Midbrain (tissue), 1 donor: ENCODE data around the gene CTSZ.
"Not testable (repeated sequence)": the region's sequence is repeated elsewhere in the genome, so short reads cannot be mapped to it uniquely, and the experiment has no call there.

Experiments used
- DNase-seq: peaks from one replicate; lab custom pipeline; 2025; lab: John Stamatoyannopoulos, UW

CTSZ gene

DNA sequence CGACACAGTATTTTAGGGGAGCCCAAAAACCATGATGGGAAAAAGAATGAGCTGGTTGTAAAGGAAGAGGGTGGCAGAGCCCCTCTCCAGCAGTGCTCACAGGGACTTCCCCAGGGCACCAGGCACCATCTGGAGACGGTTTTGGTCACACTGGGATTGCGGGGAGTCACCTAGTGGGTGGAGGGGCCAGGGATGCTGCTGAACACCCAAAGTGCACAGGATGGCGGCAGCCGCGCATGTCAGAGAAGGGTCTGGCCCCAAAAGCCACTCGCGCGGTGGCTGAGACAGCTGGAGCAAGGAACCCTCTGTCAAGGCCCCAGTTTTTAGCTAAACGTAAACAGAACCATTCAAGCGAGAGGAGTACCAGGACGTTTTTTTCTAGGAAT lies 10.8 kb downstream of the CTSZ start:
- DNase-seq = no peak

DNA sequence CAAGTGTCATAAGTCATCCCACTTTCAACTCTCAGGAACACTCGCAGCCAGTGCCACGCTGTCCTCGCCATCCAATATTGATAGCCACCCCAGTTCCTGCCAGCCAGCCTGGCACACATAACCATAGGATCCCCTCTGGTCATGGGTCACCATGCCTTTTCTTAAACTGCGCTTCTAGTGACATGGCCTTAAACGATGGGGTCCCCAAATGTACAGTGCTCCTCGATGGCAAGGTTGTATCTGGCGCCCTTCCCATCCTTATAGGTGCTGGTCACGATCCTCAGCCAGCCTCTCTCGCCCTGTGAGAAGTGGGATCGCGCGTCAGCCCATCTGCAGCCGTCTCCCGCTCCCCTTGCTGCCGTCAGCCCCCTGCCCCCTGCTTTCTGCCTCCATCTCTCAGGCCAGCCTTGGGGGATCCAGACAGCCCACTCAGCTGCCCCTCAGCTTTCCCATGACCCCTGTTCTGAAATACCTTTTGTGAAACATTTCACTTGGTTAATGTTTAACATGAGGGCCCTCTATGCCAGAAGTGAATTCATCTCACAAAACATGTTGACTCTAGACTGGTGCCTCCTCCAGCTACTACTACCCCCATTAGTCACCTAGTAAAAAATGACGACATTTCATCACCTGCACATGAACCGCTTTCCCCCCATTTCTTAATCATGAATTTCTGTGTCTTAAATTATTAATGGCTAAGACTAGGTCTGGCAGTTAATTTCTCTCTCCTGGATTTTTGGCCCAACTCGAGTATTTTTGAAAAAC lies 11.4 kb downstream of the CTSZ start:
- DNase-seq = no peak

DNA sequence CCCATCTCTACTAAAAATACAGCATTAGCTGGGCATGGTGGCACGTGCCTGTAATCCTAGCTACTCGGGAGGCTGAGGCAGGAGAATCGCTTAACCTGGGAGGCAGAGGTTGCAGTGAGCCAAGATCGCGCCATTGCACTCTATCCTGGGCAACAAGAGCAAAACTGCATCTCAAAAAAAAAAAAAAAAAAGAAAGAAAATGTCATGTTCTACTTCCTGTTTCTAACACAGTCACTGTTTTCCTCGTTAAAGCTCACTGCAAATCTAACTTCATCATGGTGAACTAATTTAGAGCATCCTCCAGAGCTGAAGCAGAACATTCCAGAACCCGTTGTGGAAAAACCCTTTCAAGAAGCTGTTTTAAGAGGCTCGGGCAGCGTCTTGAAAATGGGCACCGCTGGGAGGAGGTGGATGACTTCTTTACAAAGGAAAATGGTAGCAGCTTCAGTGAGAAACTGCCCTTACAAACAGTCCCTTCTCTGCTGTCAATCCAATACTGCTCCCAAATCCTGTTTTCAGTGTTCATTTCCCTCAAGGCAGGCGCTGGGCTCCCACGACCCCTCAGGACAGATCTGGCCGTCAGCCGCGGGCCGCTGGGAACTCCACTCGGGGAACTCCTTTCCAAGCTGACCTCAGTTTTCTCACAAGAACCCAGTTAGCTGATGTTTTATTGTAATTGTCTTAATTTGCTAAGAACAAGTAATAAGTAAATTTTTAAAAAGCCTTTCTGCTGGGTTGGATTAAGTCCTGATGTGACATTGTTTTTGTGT lies 12.5 kb downstream of the CTSZ start:
- DNase-seq = no peak

DNA sequence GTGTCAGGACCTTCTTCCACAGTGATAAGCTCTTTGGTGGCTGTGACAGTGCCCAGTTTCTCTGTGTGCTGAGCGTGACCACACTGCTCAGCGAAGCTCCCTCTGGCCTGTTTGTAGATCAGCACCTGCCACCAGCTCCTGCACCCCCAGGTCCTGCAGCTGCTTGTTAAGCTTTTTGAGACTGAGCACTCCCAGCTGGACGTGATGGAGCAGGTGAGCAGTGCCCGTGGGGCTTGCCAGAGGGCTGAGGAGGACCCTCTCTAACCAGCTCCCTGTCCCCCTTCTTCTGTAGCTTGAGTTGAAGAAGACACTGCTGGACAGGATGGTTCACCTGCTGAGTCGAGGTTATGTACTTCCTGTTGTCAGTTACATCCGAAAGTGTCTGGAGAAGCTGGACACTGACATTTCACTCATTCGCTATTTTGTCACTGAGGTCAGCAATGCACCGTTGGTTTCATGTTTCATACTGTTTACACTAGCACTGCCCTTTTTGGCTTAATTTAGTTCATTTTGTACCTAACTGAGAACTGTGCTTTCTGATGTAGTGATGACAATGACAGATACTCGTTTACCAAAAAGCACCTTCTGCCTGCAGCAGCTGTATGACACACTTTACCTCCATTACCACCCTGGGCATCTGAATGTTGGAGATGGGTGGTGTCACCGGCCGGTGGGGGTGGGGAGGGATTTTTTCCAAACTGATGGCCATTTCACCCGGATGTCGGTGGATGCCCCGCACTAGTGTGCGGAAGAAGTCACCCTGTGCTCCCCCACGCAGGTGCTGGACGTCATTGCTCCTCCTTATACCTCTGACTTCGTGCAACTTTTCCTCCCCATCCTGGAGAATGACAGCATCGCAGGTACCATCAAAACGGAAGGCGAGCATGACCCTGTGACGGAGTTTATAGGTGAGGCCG lies 13.5 kb downstream of the CTSZ start:
- DNase-seq = no peak

DNA sequence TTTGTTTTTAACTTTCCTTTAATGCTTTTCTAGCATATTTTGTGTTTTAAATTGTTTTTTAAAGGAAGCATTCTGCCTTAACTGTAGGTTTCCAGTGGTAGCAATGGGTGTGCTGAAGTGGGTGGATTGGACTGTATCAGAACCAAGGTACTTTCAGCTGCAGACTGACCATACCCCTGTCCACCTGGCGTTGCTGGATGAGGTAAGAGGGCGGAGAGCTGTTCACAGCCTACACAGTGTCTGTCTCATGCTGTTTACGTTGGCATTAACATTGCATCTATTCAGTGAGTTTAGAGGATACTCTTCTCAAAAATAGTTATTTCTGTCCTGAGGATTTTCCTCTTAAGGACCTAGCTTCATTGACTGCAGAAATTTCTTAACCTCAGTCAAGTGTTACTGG lies 14.1 kb downstream of the CTSZ start:
- DNase-seq = no peak

GRCh38 chr20:58991715-58992114 lies 15.3 kb downstream of the CTSZ start:
- DNase-seq = peak; percentile 24

DNA sequence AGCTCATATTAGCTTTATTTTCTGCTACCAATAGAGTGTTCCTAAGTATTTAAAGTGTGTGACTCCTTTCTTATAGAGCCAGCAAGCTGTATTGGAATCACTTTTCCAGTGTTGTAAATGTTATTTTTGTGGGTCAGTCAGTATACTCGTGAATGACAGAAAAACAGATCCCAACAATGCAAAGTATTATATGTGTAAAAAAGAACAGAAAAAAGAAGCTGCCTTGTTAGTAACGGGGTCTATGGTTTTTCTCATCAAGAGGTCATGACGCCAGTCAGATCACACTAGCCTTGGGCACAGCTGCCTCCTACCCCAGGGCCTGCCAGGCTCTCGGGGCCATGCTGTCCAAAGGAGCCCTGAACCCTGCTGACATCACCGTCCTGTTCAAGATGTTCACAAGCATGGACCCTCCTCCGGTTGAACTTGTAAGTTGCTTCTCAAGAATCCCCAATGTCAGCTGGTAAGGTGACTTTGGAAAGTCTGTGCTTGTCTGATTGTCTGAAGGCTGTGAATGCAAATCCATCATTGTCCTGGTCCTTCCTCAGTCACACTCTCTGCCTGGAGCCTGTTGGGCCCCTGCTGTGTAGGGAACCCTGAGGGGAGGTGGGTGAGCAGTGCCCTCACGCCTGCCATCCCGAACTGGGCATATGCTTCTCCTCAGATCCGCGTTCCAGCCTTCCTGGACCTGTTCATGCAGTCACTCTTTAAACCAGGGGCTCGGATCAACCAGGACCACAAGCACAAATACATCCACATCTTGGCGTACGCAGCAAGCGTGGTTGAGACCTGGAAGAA lies 16.2 kb downstream of the CTSZ start:
- no peak for DNase-seq

- no peak for DNase-seq
These were observed 17.9 kb downstream of the CTSZ start for GRCh38 chr20:58989196-58989595.

GRCh38 chr20:58988565-58988882 lies 18.5 kb downstream of the CTSZ start:
- DNase-seq = no peak

GRCh38 chr20:58987790-58988564 lies 19.1 kb downstream of the CTSZ start:
- no peak for DNase-seq

DNA sequence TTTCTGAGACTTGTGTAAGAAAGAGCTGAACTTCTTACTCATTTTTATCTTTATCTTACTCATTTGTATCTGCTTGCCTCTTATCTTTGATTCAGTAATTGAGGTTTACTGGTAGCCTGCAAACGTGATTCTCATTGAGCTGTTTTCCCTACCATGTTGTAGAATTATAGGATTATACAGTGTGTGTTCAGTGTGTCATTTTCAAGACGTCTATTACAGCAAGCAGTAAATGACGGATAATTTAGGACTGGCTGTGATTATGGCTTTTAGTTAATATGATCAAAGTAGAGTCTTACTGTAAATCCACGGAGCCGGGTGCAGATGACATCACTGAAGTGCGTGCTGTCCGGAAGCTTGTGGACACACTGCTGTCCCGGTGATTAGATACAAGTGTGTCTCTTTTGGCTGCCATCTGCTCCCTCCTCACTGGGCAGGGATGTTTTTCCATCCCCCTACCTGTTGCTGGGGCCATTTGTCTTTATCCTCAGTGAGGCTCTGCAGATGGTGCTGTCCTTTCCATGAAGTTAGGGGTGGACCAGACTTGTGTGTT lies 20.0 kb downstream of the CTSZ start:
- no peak for DNase-seq

- no peak for DNase-seq
These were observed 20.6 kb downstream of the CTSZ start for GRCh38 chr20:58986286-58986967.

- DNase-seq = no peak
These were observed 21.4 kb downstream of the CTSZ start for GRCh38 chr20:58985656-58986055.

DNA sequence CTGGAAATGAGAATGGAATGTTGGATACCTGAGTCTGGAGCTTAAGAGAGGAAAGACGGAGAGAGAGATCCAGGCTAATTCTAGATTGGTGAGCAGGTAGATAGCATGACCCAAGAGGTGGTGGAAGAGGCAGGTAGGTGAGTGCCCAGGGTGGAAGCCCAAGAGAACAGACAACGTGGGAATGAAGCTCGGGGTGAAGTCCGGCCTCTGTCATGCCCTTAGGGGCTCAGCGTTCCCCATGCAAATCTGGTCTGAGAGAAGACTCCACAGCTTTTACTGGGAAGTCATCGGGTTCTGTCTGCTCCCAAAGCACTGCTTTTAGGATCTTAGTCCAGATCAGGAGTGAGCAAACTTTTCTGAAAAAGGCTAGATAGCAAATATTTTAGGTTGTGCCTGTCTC lies 22.4 kb downstream of the CTSZ start:
- no peak for DNase-seq

GRCh38 chr20:58983115-58983468 lies 24.0 kb downstream of the CTSZ start:
- not testable (repeated sequence) for DNase-seq

GRCh38 chr20:58982406-58983114 lies 24.5 kb downstream of the CTSZ start:
- DNase-seq = no peak

DNA sequence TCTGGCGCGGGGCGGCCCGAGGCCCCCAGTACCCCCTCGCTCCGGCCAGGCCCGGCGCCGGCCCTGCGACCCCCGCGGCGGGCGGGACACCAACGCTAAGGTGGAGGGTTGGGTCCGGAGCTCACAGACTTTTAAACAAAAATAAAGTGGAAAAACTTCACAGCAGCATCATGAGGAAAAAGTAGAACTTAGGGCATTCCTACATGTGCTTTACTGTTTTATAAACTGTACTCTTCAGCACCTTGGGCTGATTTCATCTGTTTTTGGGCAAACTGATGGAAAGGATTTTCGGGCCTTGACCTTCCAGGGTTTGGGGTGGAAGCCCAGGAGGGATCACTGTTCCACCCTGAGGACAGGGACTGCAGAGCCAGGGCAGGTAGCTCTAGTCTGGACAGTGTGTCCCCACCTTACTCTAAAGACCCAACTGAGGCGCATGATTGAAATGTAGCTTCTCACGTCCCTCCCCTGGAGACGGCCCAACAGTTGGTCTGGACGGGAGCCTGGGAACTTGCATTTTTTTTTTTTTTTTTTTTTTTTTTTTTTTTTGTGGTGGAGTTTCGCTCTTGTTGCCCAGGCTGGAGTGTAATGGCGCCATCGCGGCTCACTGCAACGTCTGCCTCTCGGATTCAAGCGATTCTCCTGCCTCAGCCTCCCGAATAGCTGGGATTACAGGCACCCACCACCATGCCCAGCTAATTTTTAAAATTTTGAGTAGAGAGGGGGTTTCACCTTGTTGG lies 25.3 kb downstream of the CTSZ start:
- no peak for DNase-seq

DNA sequence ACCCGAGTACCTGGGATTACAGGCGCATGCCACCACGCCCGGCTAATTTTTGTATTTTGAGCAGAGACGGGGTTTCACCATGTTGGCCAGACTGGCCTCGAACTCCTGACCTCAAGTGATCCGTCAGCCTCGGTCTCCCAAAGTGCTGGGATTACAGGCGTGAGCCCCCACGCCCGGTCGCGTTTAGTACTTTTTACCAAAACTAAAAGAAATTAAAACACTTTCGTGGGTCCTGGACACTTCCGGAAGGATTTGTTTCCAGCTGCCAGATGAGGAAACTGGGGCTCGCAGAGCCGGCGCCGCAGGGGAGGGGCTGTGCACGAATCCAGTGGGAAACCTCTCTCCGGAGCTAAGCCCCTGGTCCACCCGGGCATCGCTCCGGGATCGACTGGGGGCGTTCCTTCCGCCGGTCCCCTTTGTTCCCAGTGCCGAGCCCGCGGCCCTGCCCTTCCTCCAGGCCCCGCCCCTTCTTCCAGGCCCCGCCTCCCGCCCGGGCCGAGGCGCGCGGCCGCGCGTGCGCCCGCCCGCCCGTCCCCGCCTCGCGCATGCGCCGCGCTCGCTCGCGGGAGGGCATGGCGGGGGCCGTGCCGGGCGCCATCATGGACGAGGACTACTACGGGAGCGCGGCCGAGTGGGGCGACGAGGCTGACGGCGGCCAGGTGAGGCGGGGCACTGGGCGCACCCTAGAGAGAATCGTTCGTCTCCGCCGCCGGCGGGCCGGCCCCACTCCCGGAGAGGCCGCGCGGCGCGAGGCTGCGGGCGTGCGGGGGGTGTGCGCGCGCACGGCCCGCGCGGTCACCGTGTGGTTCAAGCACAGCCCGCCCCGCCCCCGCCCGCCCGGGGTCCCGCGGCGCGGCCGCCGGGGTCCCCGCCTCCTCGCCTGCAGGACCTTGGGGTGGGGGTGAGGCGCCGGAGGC lies 26.1 kb downstream of the CTSZ start, which contains the start of gene NELFCD:
Gene NELFCD, plus strand, starts transcription at position 546 of the 917 bp plus-strand sequence. Its CDS starts 54 bp downstream, at position 600.
- DNase-seq = peak; percentile 74
